Islet precursor cell (in vitro differentiated cells): ENCODE results near the gene LCMT1.

Experiments used
- DNase-seq: peaks from one replicate; pipeline ENCODE4 v3.0.0-alpha.2; 2018

The LCMT1 gene

GRCh38 chr16:25212636-25213035 lies 101.1 kb downstream of the LCMT1 start:
- DNase-seq = no peak

- DNase-seq = no peak
These were observed 102.3 kb downstream of the LCMT1 start for GRCh38 chr16:25213709-25214397.

- no peak for DNase-seq
These were observed 105.6 kb downstream of the LCMT1 start for GRCh38 chr16:25217112-25217511.

- no peak for DNase-seq
These were observed 106.4 kb downstream of the LCMT1 start for GRCh38 chr16:25217921-25218320.

- no peak for DNase-seq
These were observed 107.7 kb downstream of the LCMT1 start for GRCh38 chr16:25219070-25219737.

- DNase-seq = no peak
These were observed 111.4 kb downstream of the LCMT1 start for GRCh38 chr16:25222959-25223358.

- DNase-seq = no peak
These were observed 112.4 kb downstream of the LCMT1 start for GRCh38 chr16:25223964-25224363.

- no peak for DNase-seq
These were observed 113.3 kb downstream of the LCMT1 start for GRCh38 chr16:25224731-25225319.
